Tibial nerve (tissue), 4 donors: Measurements from ENCODE around the gene ECHS1.

Experiments used
- EP300 ChIP-seq, 2 donors: sonication (generic); formaldehyde crosslinking; IDR thresholded peaks; one replicate each; pipeline ENCODE4 v1.6.1; 2017; ENCODE audit warnings: antibody characterized with exemption in 2 of 2, mild to moderate bottlenecking in 1 of 2
- POLR2A ChIP-seq, 2 donors: fragments of 450-650 bp; IDR thresholded peaks; one replicate each; pipeline ENCODE4 v1.6.1; 2017; ENCODE audit warnings: antibody characterized with exemption in 2 of 2, mild to moderate bottlenecking in 2 of 2, moderate library complexity in 2 of 2
- TF ChIP-seq, protein P1 (sequence below), 5 experiments: fragments of 200-600 bp in 3 of 5; fragments of 450-650 bp in 2 of 5; sonication (generic) in 3 of 5; IDR thresholded peaks; one replicate each; pipeline ENCODE4 v1.5.1; 2016 to 2019; ENCODE audit warnings: antibody characterized with exemption in 5 of 5, mild to moderate bottlenecking in 3 of 5, moderate library complexity in 2 of 5

GRCh38 chr10:133343558-133343957 is 29.6 kb downstream of the ECHS1 start:
- no peak for TF ChIP-seq EP300 (IDR thresholded peaks at IDR 0.05)
- TF ChIP-seq POLR2A (IDR thresholded peaks at IDR 0.05): no peak
- TF ChIP-seq, protein P1, sequence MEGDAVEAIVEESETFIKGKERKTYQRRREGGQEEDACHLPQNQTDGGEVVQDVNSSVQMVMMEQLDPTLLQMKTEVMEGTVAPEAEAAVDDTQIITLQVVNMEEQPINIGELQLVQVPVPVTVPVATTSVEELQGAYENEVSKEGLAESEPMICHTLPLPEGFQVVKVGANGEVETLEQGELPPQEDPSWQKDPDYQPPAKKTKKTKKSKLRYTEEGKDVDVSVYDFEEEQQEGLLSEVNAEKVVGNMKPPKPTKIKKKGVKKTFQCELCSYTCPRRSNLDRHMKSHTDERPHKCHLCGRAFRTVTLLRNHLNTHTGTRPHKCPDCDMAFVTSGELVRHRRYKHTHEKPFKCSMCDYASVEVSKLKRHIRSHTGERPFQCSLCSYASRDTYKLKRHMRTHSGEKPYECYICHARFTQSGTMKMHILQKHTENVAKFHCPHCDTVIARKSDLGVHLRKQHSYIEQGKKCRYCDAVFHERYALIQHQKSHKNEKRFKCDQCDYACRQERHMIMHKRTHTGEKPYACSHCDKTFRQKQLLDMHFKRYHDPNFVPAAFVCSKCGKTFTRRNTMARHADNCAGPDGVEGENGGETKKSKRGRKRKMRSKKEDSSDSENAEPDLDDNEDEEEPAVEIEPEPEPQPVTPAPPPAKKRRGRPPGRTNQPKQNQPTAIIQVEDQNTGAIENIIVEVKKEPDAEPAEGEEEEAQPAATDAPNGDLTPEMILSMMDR (IDR thresholded peaks at IDR 0.05): no peak
